Heart right ventricle (tissue), 16 donors: Measurements from ENCODE around the gene RTN4R. TPM values are rescaled to one million over a fixed set of nuclear protein-coding genes. Genes with fewer than 3 reads are reported as not detected.

Experiments used
- ATAC-seq, 8 donors: fragments of 200-7000 bp; cut with Tn5 transposase; one replicate each; pipeline ENCODE4 v1.9.1; 2020; ENCODE audit warnings: mild to moderate bottlenecking in 8 of 8, moderate library complexity in 8 of 8, moderate number of reproducible peaks in 1 of 8
- DNase-seq, 2 donors: peaks; one replicate each; pipeline ENCODE4 v3.0.0-alpha.2; 2020
- H3K27ac ChIP-seq, 10 donors: fragments of 200-600 bp; sonication (generic) in 2 of 10; one replicate each; pipeline versions ENCODE4 v1.5.0 to v1.8.0; 2020 to 2022; ENCODE audit warnings: mild to moderate bottlenecking in 3 of 10
- H3K27me3 ChIP-seq, 7 donors: fragments of 200-600 bp; one replicate each; pipeline ENCODE4 v1.8.0; 2021 to 2022; ENCODE audit warnings: mild to moderate bottlenecking in 2 of 7
- H3K36me3 ChIP-seq, 9 donors: fragments of 200-600 bp; sonication (generic) in 1 of 9; one replicate each; pipeline versions ENCODE4 v1.5.0 to v1.8.0; 2020 to 2022; ENCODE audit warnings: mild to moderate bottlenecking in 2 of 9
- H3K4me1 ChIP-seq, 9 donors: fragments of 200-600 bp; sonication (generic) in 1 of 9; one replicate each; pipeline versions ENCODE4 v1.5.0 to v1.8.0; 2020 to 2022; ENCODE audit warnings: mild to moderate bottlenecking in 4 of 9
- H3K4me3 ChIP-seq, 10 donors: fragments of 200-600 bp; sonication (generic) in 2 of 10; one replicate each; pipeline versions ENCODE4 v1.5.0 to v1.8.0; 2020 to 2022; ENCODE audit warnings: mild to moderate bottlenecking in 7 of 10, moderate library complexity in 2 of 10
- H3K9me3 ChIP-seq, 11 donors: fragments of 200-600 bp in 10 of 11; sonication (generic) in 2 of 11; one replicate each; pipeline versions ENCODE4 v1.5.0 to v1.8.0; 2013 to 2022; ENCODE audit warnings: mild to moderate bottlenecking in 2 of 11, control low read depth in 1 of 11, moderate library complexity in 1 of 11
- CTCF ChIP-seq, 9 donors: fragments of 200-600 bp; sonication (generic) in 2 of 9; IDR thresholded peaks; one replicate each; pipeline versions ENCODE4 v1.5.0 to v1.8.0; 2021 to 2022; ENCODE audit warnings: antibody characterized with exemption in 9 of 9, mild to moderate bottlenecking in 5 of 9, moderate library complexity in 1 of 9
- WGBS, 2 donors: extraction: QIAGEN DNeasy Blood & Tissue Kit; methylation state at CpG; one replicate each; pipeline ENCODE4 v1.1.7; 2013; ENCODE audit warnings: inconsistent platforms in 1 of 2; 5-methylcytosine and 5-hydroxymethylcytosine counted together
- intact Hi-C, 10 donors: fragments of 100-400 bp; cut with DNase I; formaldehyde crosslinking; loops; one replicate each; pipeline versions ENCODE4 v1.11.1 to v1.14.2; 2022
- polyA plus RNA-seq, 2 donors: library from polyadenylated mRNA; stranded (reverse); fragments of 200-250 nt; gene quantifications; one replicate each; pipeline ENCODE4 v1.2.3, GENCODE V29; 2013
- total RNA-seq, 10 donors: library from RNA; stranded (reverse); fragmentation: NEBNext Ultra II Directional in 3 of 10; extraction: Animal tissue kit (Norgen Biotek cat#: 25700) in 3 of 10; gene quantifications; one replicate each; pipeline versions ENCODE4 v1.2.1 to v1.2.4, GENCODE V29; 2021 to 2023
- donor health status: Arrhythmogenic right ventricular cardiomyopathy.
- donor health status: ischemic (EF 13 %, LVEDD 7.1; RV severe dilation, severe dysfunction).
- donor health status: healthy with polysubstance abuse.
- donor health status: DM: no; HTN: yes; CAD: no.
- donor health status: DM: no; HTN: no; CAD: no.
- donor health status: ischemic (EF 25% LVEDD 6.9; RV normal size, moderate dysfunction).
- donor health status: ischemic (EF 25% LVEDD 5.7; RV mildly dilated, moderate dysfunction).
- donor health status: healthy.
- donor health status: DM: yes; HTN: yes; CAD: no.
- donor health status: Ischemic cardiomyopathy.
- donor health status: ischemic (EF 35%, LVEDD 5.7; RV mildly dilated, moderate dysfunction).
- donor health status: nonischemic (EF 11% LVEDD 7.7; RV severe dilation, severe dysfunction).
- donor health status: DM: yes; HTN: yes; CAD: no.
- donor health status: PGD.
- donor health status: ischemic (EF 29% LVEDD 5.4; RV normal size, mild dysfunction).
- donor health status: nonischemic (EF 23%, LVEDD 6.1; RV moderate dilation, normal function).

The RTN4R gene
- total and polyA plus RNA-seq, 12 donors, result 0.56 to 2.5 (median 0.93) TPM

DNA sequence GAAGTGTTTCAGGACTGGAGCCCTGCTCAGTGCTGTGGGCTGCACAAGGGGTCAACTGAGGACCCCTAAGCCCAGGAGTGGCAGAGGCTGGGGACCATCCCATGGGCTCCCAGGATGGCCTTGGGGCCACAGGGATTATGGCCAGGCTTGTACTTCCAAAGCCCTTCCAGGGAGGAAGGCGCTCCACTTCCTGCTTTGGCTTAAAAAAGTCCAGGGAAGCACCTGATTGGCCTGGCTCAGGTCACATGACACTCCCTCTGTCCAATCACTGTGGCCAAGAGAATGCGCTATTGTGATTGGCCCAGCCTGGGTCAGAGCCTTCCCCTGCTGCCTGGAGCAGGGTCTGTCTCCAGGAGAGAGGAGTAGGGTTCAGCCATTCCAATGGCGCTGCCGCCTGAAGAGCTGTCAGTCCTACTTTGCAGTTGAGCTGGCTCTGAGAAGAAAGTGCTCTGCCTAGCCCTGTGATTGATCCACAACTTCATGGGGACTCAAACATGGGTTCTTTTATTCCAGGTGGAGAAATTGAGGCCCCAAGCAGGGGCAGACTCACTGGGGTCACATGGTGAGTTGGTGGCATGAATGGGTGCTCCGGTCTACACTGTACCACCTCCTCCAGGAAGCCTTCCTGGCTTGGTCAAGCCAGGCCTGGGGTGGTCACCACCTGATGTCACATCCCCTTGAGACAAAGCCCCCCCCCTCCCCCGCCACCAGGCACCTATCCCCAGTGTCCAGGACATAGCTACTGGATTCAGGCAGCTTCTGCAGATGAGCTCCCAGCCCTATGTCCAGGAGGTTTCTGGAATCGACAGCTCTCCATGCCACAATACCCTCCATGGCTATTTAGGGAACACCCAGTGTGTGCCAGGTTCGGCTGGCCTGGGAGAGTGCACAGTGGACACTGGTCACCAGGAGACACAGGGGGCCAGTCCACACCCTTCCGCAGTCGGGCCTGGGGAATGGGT, 48.2 kb downstream of the RTN4R start:
- Histone ChIP-seq H3K36me3 (no peaks in the 10 kb centered on the region), H3K4me3 (no peak overlapping the region), H3K27me3 (no peaks in the 10 kb centered on the region), H3K9me3 (peaks cover 0 to 6% (median 0%) of the 10 kb centered on the region in 11 donors), H3K4me1 (peaks cover 0 to 14% (median 0%) of the 10 kb centered on the region in 9 donors), H3K27ac (no peak overlapping the region)
- intact Hi-C loops, result no loop called here
- no peak for TF ChIP-seq CTCF (IDR thresholded peaks at IDR 0.05)
- DNase-seq, result no peak
- WGBS, 2 donors, result 91 to 92% methylated on average over 10 of the region's 10 CpGs
- no peak for ATAC-seq

DNA sequence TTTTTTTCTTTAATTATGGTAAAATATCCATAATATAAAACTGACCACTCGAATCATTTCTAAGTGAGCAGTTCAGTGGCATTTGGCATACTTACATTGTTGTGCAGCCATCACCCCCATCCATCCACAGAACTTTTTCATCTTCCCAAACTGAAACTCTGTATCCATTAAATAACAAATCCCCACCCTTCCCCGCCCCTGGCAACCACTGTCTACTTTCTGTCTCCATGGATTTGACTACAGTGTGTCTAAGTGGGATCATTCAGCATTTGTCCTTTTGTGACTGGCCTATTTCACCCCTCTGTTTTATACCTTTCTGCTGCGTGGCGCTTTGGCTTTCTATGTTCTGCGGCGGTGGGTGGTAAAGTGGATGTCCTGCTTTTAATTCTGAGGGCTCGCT, 49.1 kb downstream of the RTN4R start:
- H3K4me3 ChIP-seq, result no peak overlapping the region
- H3K27me3 ChIP-seq, result no peaks in the 10 kb centered on the region
- no peak overlapping the region for H3K27ac ChIP-seq
- peaks cover 0 to 14% (median 0%) of the 10 kb centered on the region in 9 donors for H3K4me1 ChIP-seq
- H3K9me3 ChIP-seq, result peaks cover 0 to 6% (median 0%) of the 10 kb centered on the region in 11 donors
- no peak for ATAC-seq
- TF ChIP-seq CTCF (IDR thresholded peaks at IDR 0.05), result no peak
- 94 to 95% methylated on average over 7 of the region's 7 CpGs for WGBS, 2 donors
- DNase-seq, result no peak
- H3K36me3 ChIP-seq, result no peaks in the 10 kb centered on the region
- intact Hi-C loops, result no loop called here

GRCh38 chr22:20218326-20218872, 49.7 kb downstream of the RTN4R start:
- Histone ChIP-seq H3K9me3 (peaks cover 0 to 6% (median 0%) of the 10 kb centered on the region in 11 donors), H3K36me3 (no peaks in the 10 kb centered on the region), H3K27ac (no peak overlapping the region), H3K27me3 (no peaks in the 10 kb centered on the region), H3K4me3 (no peak overlapping the region), H3K4me1 (peaks cover 0 to 14% (median 0%) of the 10 kb centered on the region in 9 donors)
- ATAC-seq (no peak), DNase-seq (no peak)
- WGBS, 2 donors, result 57 to 67% methylated on average over 14 of the region's 14 CpGs
- intact Hi-C loops, result no loop called here
- no peak for TF ChIP-seq CTCF (IDR thresholded peaks at IDR 0.05)

- Histone ChIP-seq H3K27me3 (no peaks in the 10 kb centered on the region), H3K4me3 (no peak overlapping the region), H3K9me3 (peaks cover 0 to 6% (median 0%) of the 10 kb centered on the region in 11 donors), H3K27ac (no peak overlapping the region), H3K36me3 (no peaks in the 10 kb centered on the region), H3K4me1 (peaks cover 0 to 11% (median 0%) of the 10 kb centered on the region in 9 donors)
- no peak for ATAC-seq
- no peak for TF ChIP-seq CTCF (IDR thresholded peaks at IDR 0.05)
- intact Hi-C loops, result no loop called here
- WGBS, 2 donors, result 82 to 84% methylated on average over 4 of the region's 4 CpGs
- DNase-seq, result no peak
Observed at GRCh38 chr22:20217563-20217962, 50.6 kb downstream of the RTN4R start.
